ENCODE measurements around the gene FAM174C. TPM values are rescaled to one million over a fixed set of nuclear protein-coding genes. Genes with fewer than 3 reads are reported as not detected.

The FAM174C gene
- total RNA-seq, 2 donors from 2014 or later: 48.0 to 63.9 TPM

- Histone ChIP-seq H3K4me1 (peaks cover 17% of the 10 kb centered on the region), H3K4me3 (no peak overlapping the region), H3K27me3 (peaks cover 0 to under 1% of the 10 kb centered on the region in 2 donors), H3K27ac (no peak overlapping the region), H3K9me3 (no peaks in the 10 kb centered on the region), H3K36me3 (replicated peaks in 1 of 2; ENCODE audit: insufficient read depth in 1 of 2, low read depth in 2 of 2) (peaks cover 0 to 3% of the 10 kb centered on the region in 2 donors)
- ATAC-seq: peak; percentile 31
- 28 to 33% methylated on average over 7 to 10 of the region's 10 CpGs for WGBS, 2 donors
- no peak for TF ChIP-seq POLR2A (IDR thresholded peaks at IDR 0.05)
- peak; percentile 85 to 96 (median 90) for TF ChIP-seq CTCF (IDR thresholded peaks at IDR 0.05)
- DNase-seq: peak; percentile 82 to 86 (median 83)
- intact Hi-C loops (cut with DNase I): loop anchor here (10.0 kb wide), 1 partner anchor 235 kb away; the partner anchor contains the start of gene ADAMTSL5
These were observed 4.5 kb downstream of the FAM174C start for GRCh38 chr19:1279782-1280341.

- ATAC-seq: no peak
- H3K4me1 ChIP-seq: peaks cover 10% of the 10 kb centered on the region
- DNase-seq: no peak
- no peak overlapping the region for H3K27ac ChIP-seq
- intact Hi-C loops (cut with DNase I): loop anchor here (10.0 kb wide), 1 partner anchor 234 kb away; the partner anchor contains the start of gene ADAMTSL5
- TF ChIP-seq POLR2A (IDR thresholded peaks at IDR 0.05): no peak
- no peak for TF ChIP-seq CTCF (IDR thresholded peaks at IDR 0.05)
- no peaks in the 10 kb centered on the region for H3K9me3 ChIP-seq
- peaks cover 0 to 3% of the 10 kb centered on the region in 2 donors for H3K36me3 ChIP-seq (replicated peaks in 1 of 2; ENCODE audit: insufficient read depth in 1 of 2, low read depth in 2 of 2)
- 84 to 85% methylated on average over 19 to 51 of the region's 53 CpGs for WGBS, 2 donors
- H3K4me3 ChIP-seq: no peak overlapping the region
- peaks cover 0 to 7% of the 10 kb centered on the region in 2 donors for H3K27me3 ChIP-seq
These were observed 5.6 kb downstream of the FAM174C start for GRCh38 chr19:1280636-1281568.

GRCh38 chr19:1281569-1282287, 6.4 kb downstream of the FAM174C start:
- Histone ChIP-seq H3K27me3 (peaks cover 0 to 11% of the 10 kb centered on the region in 2 donors), H3K4me1 (peaks cover 7% of the 10 kb centered on the region), H3K27ac (no peak overlapping the region), H3K9me3 (no peaks in the 10 kb centered on the region), H3K4me3 (no peak overlapping the region), H3K36me3 (replicated peaks in 1 of 2; ENCODE audit: insufficient read depth in 1 of 2, low read depth in 2 of 2) (peaks cover 0 to 3% of the 10 kb centered on the region in 2 donors)
- intact Hi-C loops (cut with DNase I): loop anchor here (10.0 kb wide), 1 partner anchor 233 kb away; the partner anchor contains the start of gene ADAMTSL5
- WGBS, 2 donors: 49 to 54% methylated on average over 10 to 13 of the region's 15 CpGs
- ATAC-seq: no peak
- TF ChIP-seq CTCF (IDR thresholded peaks at IDR 0.05) (no peak), POLR2A (IDR thresholded peaks at IDR 0.05) (no peak)
- DNase-seq: no peak

GRCh38 chr19:1282588-1283206, 7.4 kb downstream of the FAM174C start:
- 60 to 66% methylated on average over 3 to 17 of the region's 18 CpGs for WGBS, 2 donors
- intact Hi-C loops (cut with DNase I): loop anchor here (10.0 kb wide), 1 partner anchor 232 kb away; the partner anchor contains the start of gene ADAMTSL5
- H3K4me3 ChIP-seq: no peak overlapping the region

More at GRCh38 chr19:1282588-1283206, 7.4 kb downstream of the FAM174C start:
- H3K36me3 ChIP-seq (replicated peaks in 1 of 2; ENCODE audit: insufficient read depth in 1 of 2, low read depth in 2 of 2): peaks cover 0 to 3% of the 10 kb centered on the region in 2 donors
- peaks cover 15% of the 10 kb centered on the region for H3K4me1 ChIP-seq
- H3K27ac ChIP-seq: no peak overlapping the region
- no peaks in the 10 kb centered on the region for H3K9me3 ChIP-seq
- DNase-seq: no peak
- no peak for ATAC-seq
- H3K27me3 ChIP-seq: peaks cover 0 to 20% of the 10 kb centered on the region in 2 donors
- no peak for TF ChIP-seq CTCF (IDR thresholded peaks at IDR 0.05)
